ENCODE measurements around the gene HGFAC.

HGFAC gene

DNA sequence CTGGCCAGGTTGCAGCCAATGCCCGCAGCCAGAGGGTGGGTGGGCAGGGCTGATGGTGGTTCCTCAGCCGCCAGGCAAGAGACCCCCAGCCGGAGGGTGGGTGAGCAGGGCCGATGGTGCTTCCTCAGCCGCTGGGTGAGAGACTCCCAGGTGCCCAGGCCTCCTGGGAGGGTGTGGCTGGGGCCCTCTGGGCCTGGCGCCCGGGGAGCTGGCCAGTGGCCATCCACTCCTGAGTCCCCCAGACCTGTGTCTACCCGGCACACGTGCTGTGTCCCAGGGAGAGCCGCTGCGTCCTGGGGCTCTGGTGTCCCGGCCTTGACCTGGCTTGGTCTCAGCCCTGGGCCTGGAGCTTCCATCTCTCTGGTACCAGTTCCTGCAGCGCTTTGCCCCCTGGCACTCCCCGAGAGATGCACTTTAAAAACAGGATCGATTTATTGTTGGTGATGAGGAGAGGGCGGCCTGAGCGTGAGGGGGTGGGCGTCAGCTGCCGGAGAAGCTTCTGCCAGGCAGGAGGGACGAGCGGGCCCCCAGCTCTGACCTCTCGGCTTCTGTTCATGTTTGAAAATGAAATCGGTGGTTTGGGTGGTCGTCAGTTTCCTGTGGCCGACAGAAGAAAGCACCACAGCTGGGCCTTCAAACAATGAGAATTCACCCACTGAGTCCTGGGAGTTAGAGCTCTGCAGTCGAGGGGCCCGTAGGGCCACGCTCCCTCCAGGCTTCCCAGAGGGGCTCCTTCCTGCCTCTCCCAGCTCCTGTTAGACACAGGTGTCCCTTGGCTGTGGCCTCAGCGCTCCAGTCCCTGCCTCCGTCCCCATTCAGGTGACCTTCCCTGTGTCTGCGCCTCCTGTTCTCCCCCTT lies 27.8 kb downstream of the HGFAC start:
- no peak overlapping the region for H3K27ac Mint-ChIP-seq

GRCh38 chr4:3470244-3471097 lies 28.7 kb downstream of the HGFAC start:
- no peaks in the 10 kb centered on the region for H3K4me1 Mint-ChIP-seq (ENCODE audit: low read depth in 2 of 2)
- no peak overlapping the region for H3K4me3 Mint-ChIP-seq
- no peak for ATAC-seq (replicated peaks)
- H3K9me3 Mint-ChIP-seq, result no peaks in the 10 kb centered on the region
- no peak for DNase-seq
- no peak overlapping the region for H3K27ac Mint-ChIP-seq
- H3K36me3 Mint-ChIP-seq (ENCODE audit: insufficient read depth), result no peaks in the 10 kb centered on the region
- H3K27me3 Mint-ChIP-seq, result peaks cover 2 to 5% of the 10 kb centered on the region in 2 donors

More for the DNA sequence above, 27.8 kb downstream of the HGFAC start:
- Mint-ChIP-seq H3K4me3 (no peak overlapping the region), H3K27me3 (peaks cover 10 to 13% of the 10 kb centered on the region in 2 donors), H3K4me1 (ENCODE audit: low read depth in 2 of 2) (no peaks in the 10 kb centered on the region), H3K9me3 (no peaks in the 10 kb centered on the region), H3K36me3 (ENCODE audit: insufficient read depth) (no peaks in the 10 kb centered on the region)
- ATAC-seq (replicated peaks) (no peak), DNase-seq (no peak)

- H3K4me3 Mint-ChIP-seq, result no peak overlapping the region
These were observed 29.5 kb downstream of the HGFAC start for GRCh38 chr4:3471098-3471760.

DNA sequence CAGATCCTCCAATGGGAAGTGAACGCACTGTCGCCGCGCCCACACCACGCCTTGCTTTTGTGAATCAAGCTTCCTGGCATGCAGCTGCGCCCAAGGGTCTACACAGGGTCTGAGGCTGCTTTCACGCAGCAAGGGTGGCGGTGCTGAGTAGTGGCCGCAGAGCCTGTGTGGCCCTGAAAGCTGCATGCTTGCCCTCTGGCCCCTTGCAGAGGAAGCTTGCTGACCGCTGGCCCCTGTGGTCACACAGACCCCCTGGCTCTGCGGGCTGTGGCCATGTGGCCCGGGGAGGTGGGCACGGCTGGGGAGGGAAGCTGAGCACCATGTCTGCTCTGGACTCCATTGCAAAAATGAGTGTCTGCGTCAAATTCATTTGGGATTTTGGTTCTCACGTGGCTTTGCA lies 30.1 kb downstream of the HGFAC start:
- ATAC-seq (replicated peaks), result no peak
- Mint-ChIP-seq H3K27me3 (peaks cover 7% of the 10 kb centered on the region in 2 donors), H3K27ac (no peak overlapping the region), H3K36me3 (ENCODE audit: insufficient read depth) (no peaks in the 10 kb centered on the region), H3K9me3 (no peaks in the 10 kb centered on the region), H3K4me3 (no peak overlapping the region), H3K4me1 (ENCODE audit: low read depth in 2 of 2) (no peaks in the 10 kb centered on the region)
- no peak for DNase-seq

More at GRCh38 chr4:3471098-3471760, 29.5 kb downstream of the HGFAC start:
- Mint-ChIP-seq H3K36me3 (ENCODE audit: insufficient read depth) (no peaks in the 10 kb centered on the region), H3K27ac (no peak overlapping the region), H3K27me3 (peaks cover under 1% of the 10 kb centered on the region in 2 donors), H3K9me3 (no peaks in the 10 kb centered on the region), H3K4me1 (ENCODE audit: low read depth in 2 of 2) (no peaks in the 10 kb centered on the region)
- DNase-seq (no peak), ATAC-seq (replicated peaks) (no peak)

DNA sequence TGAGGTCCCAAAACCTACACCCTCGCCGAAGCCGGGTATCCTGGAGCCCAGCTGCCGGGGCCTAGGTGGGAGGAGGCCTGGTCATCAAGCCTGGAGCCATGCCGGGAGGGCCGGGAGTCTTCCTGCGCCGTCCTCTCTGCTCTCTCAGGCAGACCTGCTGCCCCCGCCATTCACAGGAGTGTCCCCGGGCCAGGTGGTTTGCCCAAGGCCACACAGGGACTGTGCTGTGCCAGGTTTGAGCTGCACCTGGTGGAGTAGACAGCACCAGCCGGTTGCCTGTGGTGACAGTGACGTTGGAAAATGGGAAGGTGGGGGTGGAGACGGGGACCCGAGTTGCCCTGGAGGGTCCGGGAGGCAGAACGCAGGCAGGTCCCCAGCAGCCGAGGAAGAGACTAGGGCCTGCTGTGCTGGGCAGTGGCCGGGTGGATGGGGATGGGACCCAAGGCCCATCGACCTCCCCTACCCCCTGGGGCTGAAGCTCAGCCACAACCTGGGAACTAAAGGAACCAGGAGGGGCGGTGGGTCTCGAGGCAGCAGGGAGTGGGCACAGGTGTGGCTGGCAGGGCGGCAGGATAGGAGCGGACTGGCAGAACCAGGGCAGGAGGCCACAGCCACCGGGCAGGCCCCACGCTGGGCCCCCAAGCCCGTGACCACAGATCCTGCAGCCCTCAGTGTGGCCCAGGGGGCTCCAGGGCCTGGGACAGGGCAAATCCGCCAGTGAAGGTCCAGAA lies 30.8 kb downstream of the HGFAC start:
- Mint-ChIP-seq H3K27ac (no peak overlapping the region), H3K27me3 (peaks cover 8 to 10% of the 10 kb centered on the region in 2 donors), H3K36me3 (ENCODE audit: insufficient read depth) (no peaks in the 10 kb centered on the region), H3K4me1 (ENCODE audit: low read depth in 2 of 2) (no peaks in the 10 kb centered on the region), H3K4me3 (no peak overlapping the region), H3K9me3 (no peaks in the 10 kb centered on the region)
- ATAC-seq (replicated peaks), result no peak
- no peak for DNase-seq

DNA sequence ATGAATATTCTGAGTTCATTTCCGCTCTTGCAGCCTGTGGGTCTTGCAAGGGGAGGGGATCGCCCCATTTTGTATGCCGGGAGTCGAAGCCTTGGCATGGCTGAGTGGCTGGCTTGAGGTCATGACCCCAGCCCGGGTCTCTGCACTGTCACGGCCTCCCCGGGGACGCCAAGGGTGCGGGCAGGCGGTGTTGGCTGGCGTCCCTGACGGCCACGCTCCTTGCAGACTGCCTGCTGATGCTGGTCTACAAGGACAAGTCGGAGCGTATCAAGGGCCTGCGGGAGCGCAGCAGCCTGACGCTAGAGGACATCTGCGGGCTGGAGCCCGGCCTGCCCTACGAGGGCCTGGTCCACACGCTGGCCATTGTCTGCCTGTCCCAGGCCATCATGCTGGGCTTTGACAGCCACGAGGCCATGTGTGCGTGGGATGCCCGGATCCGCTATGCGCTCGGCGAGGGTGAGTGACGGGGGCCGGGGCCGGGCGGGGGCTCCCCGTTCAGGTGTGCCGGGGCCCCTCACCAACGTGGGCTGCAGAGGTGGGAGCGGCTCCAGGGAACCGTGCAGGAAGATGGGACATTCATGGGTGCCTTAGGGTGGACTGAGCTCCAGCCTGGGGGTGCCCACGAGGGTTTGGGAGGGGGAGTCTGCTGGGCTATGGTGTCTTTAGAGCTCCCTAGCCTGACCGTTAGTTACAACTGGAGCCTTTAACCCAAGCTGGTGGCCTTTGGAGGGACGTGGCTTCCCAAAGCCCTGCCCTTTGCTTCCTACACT lies 31.6 kb downstream of the HGFAC start:
- ATAC-seq (replicated peaks) (no peak), DNase-seq (no peak)
- Mint-ChIP-seq H3K4me3 (no peak overlapping the region), H3K36me3 (ENCODE audit: insufficient read depth) (no peaks in the 10 kb centered on the region), H3K9me3 (no peaks in the 10 kb centered on the region), H3K4me1 (ENCODE audit: low read depth in 2 of 2) (no peaks in the 10 kb centered on the region), H3K27me3 (peaks cover 8 to 10% of the 10 kb centered on the region in 2 donors), H3K27ac (no peak overlapping the region)

- Mint-ChIP-seq H3K4me1 (ENCODE audit: low read depth in 2 of 2) (no peaks in the 10 kb centered on the region), H3K9me3 (no peaks in the 10 kb centered on the region), H3K27me3 (peaks cover 8 to 10% of the 10 kb centered on the region in 2 donors), H3K4me3 (no peak overlapping the region), H3K27ac (no peak overlapping the region), H3K36me3 (ENCODE audit: insufficient read depth) (no peaks in the 10 kb centered on the region)
- ATAC-seq (replicated peaks) (no peak), DNase-seq (no peak)
These were observed 32.4 kb downstream of the HGFAC start for GRCh38 chr4:3473996-3474765.

GRCh38 chr4:3475041-3475712 lies 33.4 kb downstream of the HGFAC start:
- ATAC-seq (replicated peaks), result no peak
- no peak for DNase-seq
- Mint-ChIP-seq H3K27me3 (peaks cover 8 to 19% of the 10 kb centered on the region in 2 donors), H3K9me3 (no peaks in the 10 kb centered on the region), H3K36me3 (ENCODE audit: insufficient read depth) (no peaks in the 10 kb centered on the region), H3K4me1 (ENCODE audit: low read depth in 2 of 2) (peaks cover 0 to 3% of the 10 kb centered on the region in 2 donors), H3K4me3 (no peak overlapping the region), H3K27ac (no peak overlapping the region)

GRCh38 chr4:3475713-3476260 lies 34.0 kb downstream of the HGFAC start:
- Mint-ChIP-seq H3K4me3 (no peak overlapping the region), H3K27me3 (peaks cover 13 to 25% of the 10 kb centered on the region in 2 donors), H3K9me3 (no peaks in the 10 kb centered on the region), H3K36me3 (ENCODE audit: insufficient read depth) (no peaks in the 10 kb centered on the region), H3K27ac (no peak overlapping the region), H3K4me1 (ENCODE audit: low read depth in 2 of 2) (peaks cover 0 to 7% of the 10 kb centered on the region in 2 donors)
- ATAC-seq (replicated peaks), result no peak
- no peak for DNase-seq

GRCh38 chr4:3476341-3476747 lies 34.6 kb downstream of the HGFAC start:
- peaks cover 0 to 10% of the 10 kb centered on the region in 2 donors for H3K4me1 Mint-ChIP-seq (ENCODE audit: low read depth in 2 of 2)
- DNase-seq (no peak), ATAC-seq (replicated peaks) (no peak)
- no peak overlapping the region for H3K4me3 Mint-ChIP-seq
- no peaks in the 10 kb centered on the region for H3K36me3 Mint-ChIP-seq (ENCODE audit: insufficient read depth)
- no peak overlapping the region for H3K27ac Mint-ChIP-seq
- no peaks in the 10 kb centered on the region for H3K9me3 Mint-ChIP-seq
- peaks cover 18 to 30% of the 10 kb centered on the region in 2 donors for H3K27me3 Mint-ChIP-seq

All from effector memory CD8-positive, alpha-beta T cell (primary cell).